GF-D8 (cell line): ENCODE results near the gene TAF11L13.
"Not testable (repeated sequence)": the region's sequence is repeated elsewhere in the genome, so short reads cannot be mapped to it uniquely, and the experiment has no call there.

Experiments
- DNase-seq: peaks from one replicate; lab custom pipeline; 2025; lab: John Stamatoyannopoulos, UW

TAF11L13 gene

DNA sequence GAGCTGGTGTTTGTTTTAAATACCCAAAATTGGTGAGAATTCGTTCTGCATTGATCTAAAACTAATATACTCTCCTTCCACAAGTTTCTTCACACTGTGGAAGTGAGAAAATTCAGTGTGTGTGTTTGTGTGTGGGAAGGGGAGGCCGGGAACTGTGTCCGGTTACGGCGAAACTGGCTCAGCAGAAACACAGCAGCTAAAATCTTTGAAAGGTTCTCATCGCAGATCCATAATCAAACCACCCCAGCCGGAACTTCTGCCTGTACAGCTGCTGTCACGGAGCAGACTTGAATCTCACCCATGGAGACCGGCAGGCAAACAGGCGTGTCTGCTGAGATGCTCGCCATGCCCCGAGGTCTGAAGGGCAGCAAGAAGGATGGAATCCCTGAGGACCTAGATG is at the start of gene TAF11L13:
TSS of gene TAF11L13 (plus strand) at position 301 of the 400 bp plus-strand sequence.
- not testable (repeated sequence) for DNase-seq

GRCh38 chr5:17585658-17586057 is 46.2 kb upstream of the TAF11L13 start, which contains the start of gene TAF11L7:
Gene TAF11L7 (minus strand): TSS chr5:17585758.
- not testable (repeated sequence) for DNase-seq

DNA sequence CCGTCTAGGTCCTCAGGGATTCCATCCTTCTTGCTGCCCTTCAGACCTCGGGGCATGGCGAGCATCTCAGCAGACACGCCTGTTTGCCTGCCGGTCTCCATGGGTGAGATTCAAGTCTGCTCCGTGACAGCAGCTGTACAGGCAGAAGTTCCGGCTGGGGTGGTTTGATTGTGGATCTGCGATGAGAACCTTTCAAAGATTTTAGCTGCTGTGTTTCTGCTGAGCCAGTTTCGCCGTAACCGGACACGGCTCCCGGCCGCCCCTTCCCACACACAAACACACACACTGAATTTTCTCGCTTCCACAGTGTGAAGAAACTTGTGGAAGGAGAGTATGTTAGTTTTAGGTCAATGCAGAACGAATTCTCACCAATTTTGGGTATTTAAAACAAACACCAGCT is 41.0 kb upstream of the TAF11L13 start, which contains the start of gene TAF11L8:
TSS of gene TAF11L8 (minus strand) at position 101 of the 400 bp plus-strand sequence.
- DNase-seq, result not testable (repeated sequence)

DNA sequence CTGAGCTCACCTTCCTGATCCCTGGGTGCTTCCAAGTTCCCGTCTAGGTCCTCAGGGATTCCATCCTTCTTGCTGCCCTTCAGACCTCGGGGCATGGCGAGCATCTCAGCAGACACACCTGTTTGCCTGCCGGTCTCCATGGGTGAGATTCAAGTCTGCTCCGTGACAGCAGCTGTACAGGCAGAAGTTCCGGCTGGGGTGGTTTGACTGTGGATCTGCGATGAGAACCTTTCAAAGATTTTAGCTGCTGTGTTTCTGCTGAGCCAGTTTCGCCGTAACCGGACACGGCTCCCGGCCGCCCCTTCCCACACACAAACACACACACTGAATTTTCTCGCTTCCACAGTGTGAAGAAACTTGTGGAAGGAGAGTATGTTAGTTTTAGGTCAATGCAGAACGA is 37.6 kb upstream of the TAF11L13 start, which contains the start of gene TAF11L9:
TSS of gene TAF11L9 (minus strand) at position 140 of the 400 bp plus-strand sequence.
- not testable (repeated sequence) for DNase-seq

GRCh38 chr5:17597728-17598127 is 34.2 kb upstream of the TAF11L13 start, which contains the start of gene TAF11L10:
Gene TAF11L10 (minus strand): TSS chr5:17597828.
- not testable (repeated sequence) for DNase-seq

DNA sequence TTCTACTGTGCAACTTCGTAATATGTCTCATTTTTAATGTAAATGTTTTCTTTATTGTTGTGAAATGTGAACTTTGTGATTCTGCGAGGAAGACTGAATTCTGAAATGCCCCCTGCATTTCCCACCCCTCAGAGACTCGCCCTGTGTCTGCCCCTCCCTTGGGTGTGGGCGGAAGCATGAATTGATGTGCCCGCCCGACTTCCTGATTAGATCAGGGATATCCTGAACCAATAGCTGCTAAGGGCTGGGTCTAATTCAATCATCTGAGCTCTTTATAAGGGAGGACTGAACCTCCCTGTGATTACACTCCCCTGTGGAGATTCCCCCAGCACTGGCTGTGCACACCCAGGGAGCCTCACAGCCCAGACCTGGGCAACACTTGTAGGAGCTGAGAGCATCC is 28.0 kb upstream of the TAF11L13 start, which contains the start of gene TAF11L11:
TSS of gene TAF11L11 (plus strand) at position 304 of the 400 bp plus-strand sequence.
- not testable (repeated sequence) for DNase-seq

- no peak for DNase-seq
Measured at GRCh38 chr5:17604951-17605350, 26.9 kb upstream of the TAF11L13 start.

DNA sequence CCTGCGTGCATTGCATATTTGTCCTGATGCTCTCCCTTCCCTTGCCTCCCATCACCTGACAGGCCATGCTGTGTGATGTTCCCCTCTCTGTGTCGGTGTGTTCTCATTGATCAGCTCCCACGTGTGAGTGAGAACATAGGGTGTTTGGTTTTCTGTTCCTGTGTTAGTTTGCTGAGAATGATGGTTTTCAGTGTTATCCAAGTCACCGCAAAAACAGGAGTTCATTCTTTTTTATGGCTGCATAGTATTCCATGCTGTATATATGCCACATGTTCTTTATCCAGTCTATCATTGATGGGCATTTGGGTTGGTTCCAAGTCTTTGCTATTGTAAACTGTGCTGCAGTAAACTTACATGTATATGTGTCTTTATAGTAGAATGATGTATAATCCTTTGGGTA is 24.4 kb upstream of the TAF11L13 start:
- not testable (repeated sequence) for DNase-seq

GRCh38 chr5:17610092-17610491 is 21.8 kb upstream of the TAF11L13 start, which contains the start of gene TAF11L12:
Gene TAF11L12 (plus strand): TSS chr5:17610392.
- not testable (repeated sequence) for DNase-seq

DNA sequence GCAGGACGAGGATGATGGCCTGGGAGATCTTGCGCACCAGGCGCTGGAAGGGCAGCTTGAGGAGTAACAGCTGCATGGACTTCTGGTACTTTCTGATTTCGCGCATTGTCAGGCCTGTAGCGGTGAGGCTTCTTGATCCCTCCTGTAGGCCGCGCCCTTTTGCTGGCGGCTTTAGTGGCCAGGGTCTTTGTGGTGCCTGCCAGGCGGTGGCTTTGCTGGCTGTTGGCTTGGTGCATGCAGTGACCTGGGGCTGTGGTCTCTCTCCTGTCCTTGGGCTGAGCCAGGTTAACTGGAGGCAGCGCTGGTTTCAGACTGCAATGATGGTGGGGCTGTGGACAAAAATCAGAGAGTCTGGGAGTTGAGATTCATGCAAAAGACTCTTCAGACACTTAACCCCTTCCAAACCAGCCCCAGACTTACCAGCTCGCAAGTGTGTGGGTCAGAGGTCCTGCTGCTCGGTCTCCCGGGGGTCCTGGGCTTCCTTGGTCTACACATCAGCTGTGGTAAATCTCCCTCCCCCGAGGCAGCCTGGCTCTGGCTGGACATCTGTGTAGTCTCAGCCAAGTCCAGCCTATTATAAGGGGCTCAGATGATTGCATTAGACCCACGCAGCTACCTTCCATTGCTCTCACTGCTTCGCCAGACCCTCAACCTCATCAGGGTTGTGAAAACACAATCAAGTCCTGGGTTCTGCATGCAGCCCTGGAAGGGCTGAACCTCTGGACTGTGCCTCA is 16.8 kb upstream of the TAF11L13 start:
- DNase-seq, result no peak

DNA sequence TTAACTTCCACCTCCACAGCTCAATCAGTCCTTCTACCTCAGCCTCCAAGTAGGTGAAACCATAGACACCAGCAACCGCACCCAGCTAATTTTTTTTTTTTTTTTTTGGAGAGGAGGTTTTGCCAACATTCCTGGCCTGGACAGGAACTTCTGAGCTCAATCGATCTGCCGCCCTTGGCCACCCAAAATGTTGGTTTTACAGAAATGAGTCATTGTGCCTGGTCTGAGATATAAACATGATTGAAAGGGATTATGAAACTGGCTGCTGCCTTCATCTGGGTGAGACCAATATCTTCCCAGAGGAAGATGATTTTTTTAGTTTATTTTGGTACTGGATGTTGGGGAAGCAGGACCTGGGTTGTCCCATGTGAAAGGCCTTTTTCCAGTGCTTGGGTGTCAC is 12.5 kb upstream of the TAF11L13 start:
- no peak for DNase-seq

DNA sequence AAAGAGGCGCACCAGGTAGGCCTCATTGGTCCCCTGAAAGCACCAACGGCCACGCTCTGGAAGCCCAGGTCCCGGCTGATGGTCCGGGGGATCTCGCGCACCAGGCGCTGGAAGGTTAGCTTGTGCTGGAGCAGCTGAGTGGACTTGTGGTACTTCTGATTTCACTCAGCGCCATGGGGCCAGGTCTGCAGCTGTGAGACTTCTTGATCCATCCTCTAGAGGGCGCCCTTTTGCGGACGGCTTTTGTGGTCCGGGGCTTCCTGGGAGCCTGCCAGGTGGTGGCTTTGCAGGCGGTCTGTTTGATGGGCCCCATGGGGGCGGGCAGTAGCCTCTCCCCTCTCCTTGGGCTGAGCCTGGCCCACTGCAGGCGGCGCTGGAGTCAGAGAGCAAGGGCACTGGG is 11.3 kb upstream of the TAF11L13 start:
- no peak for DNase-seq

DNA sequence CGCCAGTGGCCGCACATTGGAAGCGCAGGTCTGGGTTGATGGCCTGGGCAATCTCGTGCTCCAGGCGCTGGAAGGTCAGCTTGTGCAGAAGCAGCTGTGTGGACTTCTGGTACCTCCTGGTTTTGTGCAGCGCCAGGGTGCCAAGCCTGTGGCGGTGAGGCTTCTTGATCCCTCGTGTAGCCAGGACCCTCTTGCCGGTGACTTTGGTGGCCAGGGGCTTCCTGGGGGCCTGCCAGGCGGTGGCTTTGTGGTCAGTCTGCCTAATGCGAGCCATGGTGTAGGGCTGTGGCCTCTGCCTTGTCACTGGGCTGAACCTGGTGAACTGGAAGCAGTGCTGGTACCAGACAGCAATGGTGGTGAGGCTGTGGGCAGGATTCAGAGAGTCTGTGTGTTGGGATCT is 6.2 kb upstream of the TAF11L13 start:
- no peak for DNase-seq

DNA sequence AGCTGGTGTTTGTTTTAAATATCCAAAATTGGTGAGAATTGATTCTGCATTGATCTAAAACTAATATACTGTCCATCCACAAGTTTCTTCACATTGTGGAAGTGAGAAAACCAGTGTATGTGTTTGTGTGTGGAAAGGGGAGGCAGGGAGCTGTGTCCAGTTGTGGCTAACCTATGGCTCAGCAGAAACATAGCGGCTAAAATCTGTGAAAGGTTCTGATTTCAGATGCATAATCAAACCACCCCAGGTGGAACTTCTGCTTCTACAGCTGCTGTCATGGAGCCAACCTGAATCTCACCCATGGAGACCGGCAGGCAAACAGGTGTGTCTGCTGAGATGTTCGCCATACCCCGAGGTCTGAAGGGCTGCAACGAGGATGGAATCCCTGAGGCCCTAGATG is 2.3 kb downstream of the TAF11L13 start, which contains the start of gene TAF11L14:
TSS of gene TAF11L14 (plus strand) at position 301 of the 400 bp plus-strand sequence.
- no peak for DNase-seq

- not testable (repeated sequence) for DNase-seq
Measured at GRCh38 chr5:17649232-17649631, 17.3 kb downstream of the TAF11L13 start.

- not testable (repeated sequence) for DNase-seq
Measured at GRCh38 chr5:17655201-17655759, 23.4 kb downstream of the TAF11L13 start.

GRCh38 chr5:17655921-17656320 is 24.0 kb downstream of the TAF11L13 start:
- DNase-seq, result no peak

GRCh38 chr5:17663182-17663581 is 31.3 kb downstream of the TAF11L13 start:
- DNase-seq, result no peak

DNA sequence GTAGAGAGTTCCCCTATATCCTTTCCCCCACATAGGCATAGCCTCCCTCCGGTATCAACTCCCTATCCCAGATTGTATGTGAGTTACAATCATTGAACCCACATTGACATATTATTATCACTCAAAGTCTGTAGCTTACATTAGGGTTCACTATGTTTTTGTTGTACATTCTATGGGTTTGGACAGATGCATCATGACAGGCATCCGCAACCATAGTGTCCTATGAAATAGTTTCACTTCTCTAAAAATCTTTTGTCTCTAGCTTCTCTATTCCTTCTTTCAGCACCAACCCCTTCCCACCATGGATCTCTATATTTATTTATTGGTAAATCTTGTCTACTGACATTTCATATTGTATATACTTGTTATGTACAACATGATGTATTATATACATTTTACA is 33.9 kb downstream of the TAF11L13 start:
- DNase-seq, result no peak

DNA sequence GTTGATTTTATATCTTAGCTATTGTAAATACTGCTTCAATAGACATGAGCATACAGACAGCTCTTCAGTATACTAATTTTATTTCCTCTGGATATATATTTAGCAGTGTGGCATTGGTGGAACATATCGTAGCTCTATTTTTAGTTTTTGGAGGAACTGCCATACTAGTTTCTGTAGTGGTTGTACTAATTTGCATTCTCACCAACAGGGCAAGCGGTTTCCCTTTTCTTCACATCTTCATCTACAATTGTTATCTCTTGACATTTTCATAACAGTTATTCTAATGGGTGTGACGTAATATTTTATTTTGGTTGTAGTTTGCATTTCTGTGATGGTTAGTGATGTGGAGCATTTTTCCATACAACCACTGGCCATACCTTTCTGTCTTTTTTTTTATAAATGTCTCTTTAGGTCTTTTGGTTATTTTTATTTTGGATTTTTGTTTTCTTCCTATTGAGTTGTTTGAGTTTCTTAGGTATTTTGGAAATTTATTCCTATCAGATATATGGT is 34.9 kb downstream of the TAF11L13 start:
- no peak for DNase-seq

DNA sequence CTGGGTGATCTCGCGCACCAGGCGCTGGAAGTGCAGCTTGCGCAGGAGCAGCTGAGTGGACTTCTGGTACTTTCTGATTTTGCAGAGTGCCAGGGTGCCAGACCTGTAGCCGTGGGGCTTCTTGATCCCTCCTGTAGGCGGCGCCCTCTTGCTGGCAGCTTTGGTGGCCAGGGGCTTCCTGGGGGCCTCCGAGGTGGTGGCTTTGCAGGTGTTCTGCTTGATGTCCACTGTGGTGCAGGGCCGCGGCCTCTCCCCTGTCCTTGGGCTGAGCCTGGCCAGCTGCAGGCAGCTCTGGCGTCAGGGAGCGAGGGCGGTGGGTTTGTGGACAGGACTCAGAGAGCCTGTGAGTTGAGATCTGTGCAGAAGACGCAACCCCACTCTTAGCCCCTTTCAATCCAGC is 38.5 kb downstream of the TAF11L13 start:
- no peak for DNase-seq

GRCh38 chr5:17678751-17679324 is 47.0 kb downstream of the TAF11L13 start:
- DNase-seq, result no peak
